NCI-H2227 (cell line): ENCODE measurements around the gene HID1.

Experiments
- DNase-seq: peaks from one replicate; lab custom pipeline; 2025; ENCODE audit not compliant: unreplicated experiment; lab: John Stamatoyannopoulos, UW

HID1 gene

GRCh38 chr17:74901353-74902135 lies 71.0 kb downstream of the HID1 start:
- DNase-seq: no peak
